CD4-positive, alpha-beta T cell treated with Interleukin-1 beta for 1 hour (primary cell): Measurements from ENCODE around the gene MFAP4.

ENCODE experiments used
- DNase-seq, 2 donors: peaks; one replicate each; pipeline ENCODE4 v3.0.0-alpha.2; 2020 to 2022

Gene MFAP4

DNA sequence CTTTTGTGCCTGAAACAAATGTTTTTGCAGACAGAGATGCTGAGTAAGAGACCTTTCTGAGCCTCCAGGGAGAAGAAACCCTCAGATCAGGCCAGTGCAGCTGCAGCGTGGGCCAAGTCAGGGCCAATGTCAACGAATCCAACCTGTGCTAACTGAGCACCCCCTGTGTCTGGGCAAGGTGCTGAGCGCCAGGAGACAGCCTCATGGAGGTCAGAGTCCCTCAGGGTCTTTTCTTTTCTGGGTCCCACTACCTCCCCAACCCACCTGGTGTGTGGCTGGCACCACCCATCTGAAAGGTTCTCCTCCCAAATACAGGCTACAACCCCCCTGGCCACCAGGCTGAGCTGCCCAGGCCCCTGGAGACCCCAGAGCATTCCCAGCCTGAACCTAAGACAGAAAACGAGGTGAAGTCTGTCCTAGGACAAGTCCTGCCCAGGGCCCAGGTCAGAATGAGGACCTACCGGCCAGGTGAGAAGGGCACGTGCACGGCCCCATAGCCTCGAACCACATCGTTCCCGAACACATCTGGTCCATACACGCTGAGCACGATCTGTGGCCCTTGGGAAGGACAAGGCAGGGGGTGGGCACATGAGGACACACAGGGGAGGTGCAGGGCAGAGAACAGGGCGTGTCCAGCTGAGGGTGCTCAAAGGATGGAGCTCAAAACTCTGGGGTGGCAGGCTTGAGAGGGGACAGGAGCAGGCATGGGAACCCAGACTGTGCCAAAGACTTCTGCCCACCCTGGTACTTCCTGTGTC, 39.5 kb downstream of the MFAP4 start:
- DNase-seq: no peak

GRCh38 chr17:19346351-19347255, 40.4 kb downstream of the MFAP4 start:
- no peak for DNase-seq

- DNase-seq: no peak
These were observed 41.3 kb downstream of the MFAP4 start for GRCh38 chr17:19345486-19346350.

DNA sequence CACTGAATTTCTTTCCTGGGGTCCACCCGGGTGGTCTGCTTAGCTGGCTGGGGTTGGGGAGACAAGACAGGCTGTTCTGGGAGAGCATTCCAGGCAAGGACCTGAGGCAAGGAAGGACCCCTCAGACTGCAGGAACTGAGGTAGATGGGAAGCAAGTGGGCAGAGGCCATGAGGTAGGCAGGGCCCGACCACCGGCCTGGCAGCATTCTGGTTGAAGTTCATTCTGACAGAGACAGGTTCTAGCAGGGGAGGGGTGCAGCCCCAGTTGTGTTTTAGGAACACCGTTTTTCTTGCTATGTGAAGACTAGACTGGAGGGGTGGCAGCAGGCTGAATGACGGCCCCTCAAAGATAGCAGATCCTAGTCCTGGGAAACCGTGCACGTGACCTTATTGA, 41.9 kb downstream of the MFAP4 start:
- no peak for DNase-seq

DNA sequence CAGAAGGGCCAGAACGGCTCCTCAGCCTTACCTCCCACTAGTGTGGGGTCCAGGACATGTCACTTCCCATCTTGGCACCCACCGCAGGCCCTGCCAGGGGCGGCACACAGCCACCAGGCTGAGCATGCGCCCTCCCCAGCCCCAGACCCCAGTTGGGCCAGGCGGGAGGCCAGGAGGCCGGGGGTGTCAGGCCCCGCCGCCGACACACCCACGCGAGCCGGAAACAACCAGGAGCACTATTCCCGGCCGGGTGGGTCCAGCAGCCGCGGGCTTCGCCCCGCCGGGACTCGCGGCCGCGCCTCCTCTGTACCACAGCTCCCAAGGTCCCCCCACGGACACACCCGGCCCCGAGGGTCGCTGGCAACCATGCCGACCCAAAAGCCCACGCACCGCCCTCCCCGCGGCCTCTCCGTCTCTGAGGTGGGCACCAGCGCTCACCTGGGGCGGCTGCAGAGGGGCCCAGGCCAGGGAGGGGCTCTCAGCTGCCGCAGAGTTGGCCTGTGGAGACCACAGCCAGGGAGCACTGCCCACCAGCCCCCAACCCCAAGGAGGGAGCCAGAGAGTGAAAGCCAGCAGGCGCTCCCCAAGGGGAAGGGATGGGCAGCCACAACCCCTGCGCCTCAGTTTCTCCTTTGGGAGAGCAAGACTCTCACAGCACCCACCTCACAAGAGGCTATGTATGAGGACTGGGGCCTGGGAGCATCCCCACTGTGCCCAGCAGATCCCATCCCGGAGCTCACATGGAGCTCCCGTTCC, 42.5 kb downstream of the MFAP4 start:
- DNase-seq: no peak

DNA sequence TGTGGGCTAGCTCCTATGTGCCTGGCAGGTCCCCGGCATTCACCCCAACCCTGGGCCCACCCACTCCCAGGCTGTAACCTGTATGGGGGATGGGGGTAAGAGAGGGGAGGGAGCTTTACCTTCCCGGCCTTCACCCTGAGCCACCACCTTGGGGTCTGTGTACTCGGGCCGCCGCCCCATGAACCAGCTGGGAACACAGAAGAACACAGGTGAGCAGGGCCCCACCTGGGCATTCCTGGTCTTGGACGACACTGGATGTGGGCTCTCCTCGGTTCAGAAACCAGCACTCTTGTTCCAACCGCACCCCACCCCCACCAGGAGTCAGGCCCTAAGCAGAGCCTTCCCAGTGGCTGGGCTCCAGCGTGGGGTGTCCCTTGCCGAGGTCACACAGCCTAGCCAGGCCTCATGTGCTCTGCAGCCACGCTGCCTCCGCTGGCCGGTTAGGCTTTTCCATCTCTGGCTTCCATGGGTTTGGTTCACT, 43.3 kb downstream of the MFAP4 start:
- DNase-seq: no peak

DNA sequence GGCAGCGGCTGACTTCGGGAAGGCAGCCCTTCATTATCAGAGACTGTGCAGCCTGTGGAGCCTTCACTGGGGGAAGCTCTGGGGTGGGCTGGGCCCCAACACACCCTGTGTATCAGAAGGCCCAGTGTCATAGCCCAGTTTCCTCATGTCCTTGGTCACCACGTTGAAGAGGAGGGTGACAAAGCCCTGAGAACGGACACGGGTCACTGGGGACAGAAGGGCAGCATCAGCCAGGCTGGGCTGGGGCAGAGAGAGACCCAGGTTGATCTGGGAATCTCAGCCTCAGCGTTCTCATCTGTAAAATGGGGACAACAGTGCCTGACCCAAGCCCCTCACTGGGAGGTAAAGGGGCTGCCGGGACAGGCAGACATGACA, 43.7 kb downstream of the MFAP4 start:
- no peak for DNase-seq

DNA sequence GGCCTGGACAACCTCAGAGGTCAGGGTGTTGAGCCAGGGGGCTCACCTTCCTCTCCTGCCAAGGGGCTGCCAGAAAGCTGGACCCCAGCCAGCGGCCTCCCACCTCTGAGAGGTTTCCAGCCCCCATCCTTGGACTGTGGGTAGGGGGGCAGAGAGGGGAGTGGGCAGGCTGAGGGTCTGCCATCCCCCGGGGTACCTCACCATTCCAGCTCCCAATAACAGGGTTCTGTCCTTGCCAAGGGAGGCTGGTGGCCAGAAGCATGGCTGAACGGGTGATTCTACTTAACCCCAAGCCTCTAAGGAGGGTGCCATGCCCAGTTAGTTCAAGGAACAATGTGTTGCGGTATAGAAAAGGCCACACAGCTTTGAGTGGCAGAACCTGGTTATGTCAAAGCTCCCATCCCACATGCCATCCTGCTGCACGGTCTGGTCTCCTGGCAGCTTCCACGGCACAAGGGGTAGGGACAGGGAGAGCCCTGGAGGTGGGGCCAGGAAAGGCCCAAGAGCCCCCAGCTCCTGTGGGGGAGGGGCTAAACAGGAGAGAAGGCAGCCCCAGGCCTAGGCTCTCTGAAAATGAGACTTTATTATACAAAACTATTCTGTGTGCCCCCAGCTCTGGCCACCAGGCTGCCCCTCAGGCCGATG, 44.3 kb downstream of the MFAP4 start:
- DNase-seq: no peak

DNA sequence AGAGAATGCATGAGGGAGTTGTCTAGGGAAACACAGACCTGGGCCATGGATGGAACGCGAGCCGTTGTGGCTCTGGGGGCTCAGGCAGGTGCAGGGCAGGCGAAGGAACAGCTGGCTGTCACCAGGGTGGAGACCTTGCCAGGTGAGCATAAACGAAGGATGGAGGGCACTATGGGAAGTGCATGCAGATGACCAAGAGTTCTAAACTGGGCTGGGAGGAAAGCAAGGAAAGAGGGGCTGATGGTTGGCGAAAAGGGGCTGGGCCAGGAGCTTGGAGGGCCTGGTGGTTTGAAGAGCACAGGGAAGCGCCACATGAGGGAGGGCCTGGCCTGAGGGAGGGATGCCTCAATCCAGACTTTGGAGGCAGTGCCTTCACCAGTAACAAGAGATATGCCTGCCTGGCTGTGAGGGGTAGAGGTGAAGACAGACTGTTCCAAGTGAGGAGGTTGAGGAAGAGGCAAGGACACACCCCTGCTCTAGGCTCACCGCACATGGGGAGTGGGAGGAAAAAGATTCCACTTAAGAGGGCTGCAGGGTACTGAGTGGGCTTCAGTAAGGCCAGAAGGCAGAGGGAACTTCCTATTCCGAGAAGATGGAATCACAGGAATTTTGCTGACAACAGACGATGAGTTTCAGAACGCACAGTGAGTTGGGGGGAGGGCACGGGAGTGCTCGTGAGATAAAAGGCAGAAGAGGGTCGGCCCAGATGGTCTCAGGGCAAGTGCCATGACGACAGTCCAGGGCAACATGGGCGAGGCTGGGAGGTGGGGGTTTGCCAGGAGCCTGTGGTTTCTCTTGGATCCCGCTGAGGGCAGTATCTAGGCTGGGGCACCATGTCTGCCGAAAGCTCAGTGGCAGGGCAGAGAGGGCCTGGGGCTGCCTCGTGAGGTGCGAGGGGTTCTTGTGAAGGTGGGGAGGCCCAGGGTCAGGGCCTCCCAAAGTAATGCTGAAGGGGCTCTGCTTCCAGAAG, 45.1 kb downstream of the MFAP4 start:
- no peak for DNase-seq

GRCh38 chr17:19341211-19341631, 45.8 kb downstream of the MFAP4 start:
- no peak for DNase-seq

DNA sequence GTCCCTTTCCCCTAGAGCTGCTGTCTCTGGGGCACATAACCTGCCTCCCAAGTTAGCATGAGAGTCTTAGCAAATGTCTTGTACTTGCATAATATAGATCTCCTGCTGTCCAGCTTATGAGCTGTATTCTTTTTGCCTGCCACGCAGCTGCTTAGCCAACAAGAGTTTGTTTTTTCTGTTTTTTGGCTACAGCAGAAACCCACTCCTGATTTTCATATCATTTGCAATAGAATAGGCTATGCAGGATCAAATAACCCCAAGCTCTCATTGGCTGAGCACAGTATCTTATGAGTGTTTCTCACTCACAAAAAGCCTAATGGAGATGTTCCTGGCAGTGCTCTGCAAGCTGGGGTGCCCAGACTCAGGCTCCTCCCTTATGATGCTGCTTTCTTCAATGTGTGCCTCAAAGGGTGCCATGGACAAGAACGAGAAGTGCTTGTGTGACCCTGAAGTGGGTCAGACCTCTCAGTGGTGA, 47.6 kb downstream of the MFAP4 start:
- no peak for DNase-seq

- peak; percentile 67 to 75 for DNase-seq
These were observed 48.7 kb downstream of the MFAP4 start for GRCh38 chr17:19338031-19338990.

GRCh38 chr17:19337712-19338023, 49.3 kb downstream of the MFAP4 start:
- no peak for DNase-seq

DNA sequence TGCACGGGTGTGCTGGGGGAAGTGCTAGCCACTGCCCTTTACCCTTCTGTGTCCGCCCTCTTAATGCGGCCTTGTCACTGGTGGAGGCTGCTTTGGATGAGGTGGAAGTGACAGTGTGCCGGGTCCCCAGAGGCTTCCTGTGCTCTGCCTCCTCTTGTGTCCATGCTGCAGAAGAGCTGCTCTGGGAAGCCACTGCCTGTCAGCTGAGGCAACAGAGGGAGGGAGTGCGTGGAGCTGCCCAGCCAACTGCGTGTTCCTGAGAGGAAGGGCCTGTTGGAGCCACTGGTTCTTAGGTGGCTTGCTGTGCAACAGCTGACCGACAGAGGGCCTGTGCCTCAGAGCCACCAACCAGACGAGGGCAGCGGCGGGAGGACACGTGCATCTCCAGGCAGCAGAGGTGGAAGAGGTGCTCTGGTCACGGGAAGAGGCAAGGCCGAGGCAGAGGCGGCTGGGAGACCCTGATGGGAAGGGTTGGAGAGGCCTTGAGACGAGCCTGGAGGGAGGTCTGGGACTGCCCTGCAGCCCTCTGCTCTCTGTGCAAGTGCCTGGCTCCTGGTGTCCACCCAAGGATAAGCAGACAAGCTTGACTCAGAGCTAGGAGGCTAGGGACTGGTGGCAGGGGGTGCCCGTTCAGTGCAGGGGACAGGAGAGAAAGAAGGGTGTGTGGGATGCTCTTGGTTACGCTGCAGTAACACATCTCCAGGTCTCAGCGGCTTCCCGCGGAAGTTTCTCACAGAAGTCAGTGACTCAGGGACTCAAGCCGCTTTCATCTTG, 49.9 kb downstream of the MFAP4 start:
- DNase-seq: no peak

DNA sequence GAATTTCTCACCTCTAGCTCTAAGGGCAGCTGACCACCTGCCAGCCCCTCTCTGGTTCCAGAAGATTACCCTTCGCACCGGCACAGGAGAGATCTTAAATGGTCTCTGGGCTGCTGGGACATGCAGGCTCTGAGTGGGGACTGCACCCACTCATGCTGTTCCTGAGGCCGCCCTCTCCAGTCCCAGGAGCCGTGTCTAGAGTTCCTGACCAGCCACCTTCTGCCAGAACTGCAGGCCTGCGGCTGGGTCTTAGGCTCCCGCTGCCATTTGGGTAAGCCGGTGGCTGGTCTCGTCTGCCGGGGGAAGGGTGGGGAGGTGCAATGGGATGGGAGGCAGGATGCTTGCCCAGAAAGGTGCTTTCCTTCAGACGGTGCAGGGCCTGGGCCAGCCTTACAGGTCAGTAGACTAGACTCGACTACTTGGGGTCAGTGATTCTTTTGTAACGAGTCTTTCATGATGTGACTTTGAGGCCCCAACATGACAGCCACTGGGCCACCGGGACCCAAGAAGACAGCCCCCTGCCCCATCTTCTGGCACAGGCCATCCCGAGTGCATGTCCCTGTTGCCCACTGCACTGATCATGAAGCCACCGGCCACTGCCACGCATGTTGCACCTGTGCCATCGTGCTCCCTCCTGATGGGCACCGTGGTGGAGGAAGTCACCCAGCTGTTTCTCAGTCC, 50.9 kb downstream of the MFAP4 start:
- no peak for DNase-seq

DNA sequence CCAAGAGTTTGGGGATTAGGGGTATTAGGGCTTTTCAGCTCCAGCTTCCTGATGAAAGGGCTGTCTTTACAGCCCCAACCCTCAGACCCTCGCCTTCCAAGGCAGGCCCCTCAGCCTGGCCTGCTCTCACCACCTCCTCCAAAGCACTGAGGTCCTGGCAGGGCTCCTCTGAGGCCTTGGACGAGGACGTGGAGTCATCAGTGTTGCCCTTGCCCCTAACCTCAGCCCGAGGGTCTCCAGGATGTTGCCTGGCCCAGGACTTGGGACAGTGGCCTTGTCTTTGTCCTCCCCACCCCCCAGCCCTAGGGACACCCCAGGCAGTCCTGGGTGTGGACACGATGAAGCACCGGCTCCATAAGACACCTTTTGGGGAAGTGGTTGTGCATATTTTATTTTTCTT, 52.7 kb downstream of the MFAP4 start:
- no peak for DNase-seq

GRCh38 chr17:19333736-19334290, 53.2 kb downstream of the MFAP4 start:
- DNase-seq: no peak
